ENCODE measurements around the gene PA2G4.

PA2G4 gene

GRCh38 chr12:56121204-56121870 is 17.0 kb downstream of the PA2G4 start:
- ATAC-seq = no peak
- TF ChIP-seq ZNF70 (CRISPR knock-in tag; IDR thresholded peaks at IDR 0.05) (no peak), TSHZ2 (CRISPR knock-in tag; IDR thresholded peaks at IDR 0.05) (no peak), GLIS3 (CRISPR knock-in tag; IDR thresholded peaks at IDR 0.05) (no peak), ISL1 (CRISPR knock-in tag; IDR thresholded peaks at IDR 0.05) (no peak), ZC3H10 (CRISPR knock-in tag; IDR thresholded peaks at IDR 0.05) (peak; percentile 16; the same call in 1 of the 2 replicates), ARNTL (CRISPR knock-in tag; IDR thresholded peaks at IDR 0.05; ENCODE audit: borderline replicate concordance, low read depth) (no peak)

- TF ChIP-seq ISL1 (CRISPR knock-in tag; IDR thresholded peaks at IDR 0.05) (no peak), TSHZ2 (CRISPR knock-in tag; IDR thresholded peaks at IDR 0.05) (no peak), ZFP30 (CRISPR knock-in tag; IDR thresholded peaks at IDR 0.05) (no peak), ZFP3 (CRISPR knock-in tag; IDR thresholded peaks at IDR 0.05) (no peak), ZNF8 (CRISPR knock-in tag; IDR thresholded peaks at IDR 0.05) (no peak), SNAI2 (CRISPR knock-in tag; IDR thresholded peaks at IDR 0.05) (no peak), RARB (CRISPR knock-in tag; IDR thresholded peaks at IDR 0.05) (no peak), ARNTL (CRISPR knock-in tag; IDR thresholded peaks at IDR 0.05; ENCODE audit: borderline replicate concordance, low read depth) (no peak), PATZ1 (CRISPR knock-in tag; IDR thresholded peaks at IDR 0.05; ENCODE audit: borderline replicate concordance) (no peak), ZNF70 (CRISPR knock-in tag; IDR thresholded peaks at IDR 0.05) (no peak), CSDC2 (CRISPR knock-in tag; IDR thresholded peaks at IDR 0.05) (no peak), TOX (CRISPR knock-in tag; IDR thresholded peaks at IDR 0.05; ENCODE audit: borderline replicate concordance) (no peak), TCF4 (CRISPR knock-in tag; IDR thresholded peaks at IDR 0.05; ENCODE audit: borderline replicate concordance) (no peak), CSRNP3 (CRISPR knock-in tag; IDR thresholded peaks at IDR 0.05) (no peak)
- no peak for ATAC-seq
These were observed 18.3 kb downstream of the PA2G4 start for GRCh38 chr12:56122637-56123036.

GRCh38 chr12:56124133-56124532 is 19.8 kb downstream of the PA2G4 start:
- no peak for ATAC-seq
- TF ChIP-seq ZFP30 (CRISPR knock-in tag; IDR thresholded peaks at IDR 0.05) = no peak
- no peak for TF ChIP-seq TOX (CRISPR knock-in tag; IDR thresholded peaks at IDR 0.05; ENCODE audit: borderline replicate concordance)
- TF ChIP-seq CSDC2 (CRISPR knock-in tag; IDR thresholded peaks at IDR 0.05) = no peak
- no peak for TF ChIP-seq ZNF565 (CRISPR knock-in tag; conservative IDR thresholded peaks at IDR 0.05; ENCODE audit: low read depth)
- no peak for TF ChIP-seq ZC3H10 (CRISPR knock-in tag; IDR thresholded peaks at IDR 0.05)
- TF ChIP-seq ZNF70 (CRISPR knock-in tag; IDR thresholded peaks at IDR 0.05) = no peak
- no peak for TF ChIP-seq SNAI2 (CRISPR knock-in tag; IDR thresholded peaks at IDR 0.05)
- no peak for TF ChIP-seq TSHZ2 (CRISPR knock-in tag; IDR thresholded peaks at IDR 0.05)
- TF ChIP-seq CREB5 (CRISPR knock-in tag; IDR thresholded peaks at IDR 0.05; ENCODE audit: low read depth) = no peak
- no peak for TF ChIP-seq TCF4 (CRISPR knock-in tag; IDR thresholded peaks at IDR 0.05; ENCODE audit: borderline replicate concordance)
- TF ChIP-seq ESRRG (CRISPR knock-in tag; IDR thresholded peaks at IDR 0.05) = no peak
- no peak for TF ChIP-seq ZNF8 (CRISPR knock-in tag; IDR thresholded peaks at IDR 0.05)
- TF ChIP-seq PPARA (CRISPR knock-in tag; IDR thresholded peaks at IDR 0.05; ENCODE audit: borderline replicate concordance) = no peak
- no peak for TF ChIP-seq CSRNP3 (CRISPR knock-in tag; IDR thresholded peaks at IDR 0.05)
